HepG2 (cell line): Measurements from ENCODE around the gene SALL4. TPM values are rescaled to one million over a fixed set of nuclear protein-coding genes. Genes with fewer than 3 reads are reported as not detected.

Experiments used
- KMT2B ChIP-seq: IDR thresholded peaks from 2 replicates; pipeline ENCODE4 v1.6.1; 2016; ENCODE audit warnings: missing genetic modification reagents, missing compliant biosample characterization
- NR2F6 ChIP-seq, 2 experiments: IDR thresholded peaks; 2 replicates each; pipeline ENCODE4 v1.6.1; 2016; ENCODE audit warnings: antibody characterized with exemption in 1 of 2, mild to moderate bottlenecking in 1 of 2
- PAWR ChIP-seq: sonication (generic); formaldehyde crosslinking; IDR thresholded peaks from 2 replicates; pipeline ENCODE4 v1.4.0; 2020; ENCODE audit warnings: missing genetic modification reagents, mild to moderate bottlenecking, borderline replicate concordance
- REXO4 ChIP-seq: sonication (generic); formaldehyde crosslinking; IDR thresholded peaks from 2 replicates; pipeline ENCODE4 v1.8.0; 2022; ENCODE audit warnings: missing genetic modification reagents, mild to moderate bottlenecking, borderline replicate concordance
- SMARCE1 ChIP-seq: fragments of 450-650 bp; IDR thresholded peaks from 2 replicates; pipeline ENCODE4 v1.6.1; 2017; ENCODE audit warnings: borderline replicate concordance
- SMC3 ChIP-seq: IDR thresholded peaks from 2 replicates; pipeline ENCODE4 v1.6.1; 2011; ENCODE audit warnings: low read length, improper control_type of control experiment
- ZFP62 ChIP-seq: sonication (generic); formaldehyde crosslinking; IDR thresholded peaks from 2 replicates; pipeline ENCODE4 v1.4.0; 2020; ENCODE audit warnings: missing genetic modification reagents
- ZMAT5 ChIP-seq: sonication (generic); formaldehyde crosslinking; IDR thresholded peaks from 2 replicates; pipeline ENCODE4 v1.5.0; 2020; ENCODE audit warnings: mild to moderate bottlenecking, low read depth, missing genetic modification reagents, borderline replicate concordance
- ZNF138 ChIP-seq: sonication (generic); formaldehyde crosslinking; IDR thresholded peaks from 2 replicates; pipeline ENCODE4 v1.5.0; 2020; ENCODE audit warnings: mild to moderate bottlenecking, low read depth, missing genetic modification reagents
- ZNF335 ChIP-seq: sonication (generic); formaldehyde crosslinking; IDR thresholded peaks from 2 replicates; pipeline ENCODE4 v1.4.0; 2020; ENCODE audit warnings: missing genetic modification reagents
- ZNF441 ChIP-seq: sonication (generic); formaldehyde crosslinking; IDR thresholded peaks from 2 replicates; pipeline ENCODE4 v1.7.0; 2021; ENCODE audit warnings: missing genetic modification reagents, borderline replicate concordance
- ZNF670 ChIP-seq: sonication (generic); formaldehyde crosslinking; IDR thresholded peaks from 2 replicates; pipeline ENCODE4 v1.8.0; 2022; ENCODE audit warnings: mild to moderate bottlenecking, missing genetic modification reagents, borderline replicate concordance
- polyA plus RNA-seq, 8 experiments: library from polyadenylated mRNA; depleted of rRNA in 3 of 8; stranded (reverse) in 7 of 8; unstranded in 1 of 8; fragments of >200 nt; fragmentation: Illumina TruSeq in 4 of 8; extraction: Trizol in 4 of 8; gene quantifications; 2 replicates each; pipeline versions ENCODE4 v1.2.1 to v1.2.3, GENCODE V29; 2011 to 2016; ENCODE audit warnings: low read depth in 4 of 8, missing spikeins in 1 of 8, mixed read lengths in 1 of 8; ENCODE audit not compliant: insufficient read depth in 1 of 8
- total RNA-seq, 5 experiments: library from RNA; depleted of rRNA; stranded (reverse); fragments of >200 nt; fragmentation: Illumina TruSeq; extraction: Trizol; gene quantifications; 2 replicates each; pipeline ENCODE4 v1.2.3, GENCODE V29; 2016; ENCODE audit warnings: low read depth in 1 of 5
- TF ChIP-seq, protein P1 (sequence below): sonication (generic); formaldehyde crosslinking; IDR thresholded peaks from 2 replicates; pipeline ENCODE4 v1.5.0; 2020; ENCODE audit warnings: mild to moderate bottlenecking, missing genetic modification reagents, moderate library complexity
- TF ChIP-seq, protein P2 (sequence below): sonication (generic); formaldehyde crosslinking; IDR thresholded peaks from 2 replicates; pipeline ENCODE4 v1.4.0; 2020; ENCODE audit warnings: missing genetic modification reagents, mild to moderate bottlenecking, borderline replicate concordance

The SALL4 gene
- total and polyA plus RNA-seq, 2 of the 13 experiments (the other 11 are each of a cell fraction or from before 2014, with no cell fraction given): 0.33 to 1.8 TPM

- no peak for TF ChIP-seq REXO4 (CRISPR knock-in tag)
- TF ChIP-seq SMARCE1: no peak
- TF ChIP-seq NR2F6 (IDR thresholded peaks at IDR 0.05): peak; percentile 48; the same call in 1 of the 2 replicates
- TF ChIP-seq NR2F6 (CRISPR knock-in tag; IDR thresholded peaks at IDR 0.05): no peak
- TF ChIP-seq, protein P1, sequence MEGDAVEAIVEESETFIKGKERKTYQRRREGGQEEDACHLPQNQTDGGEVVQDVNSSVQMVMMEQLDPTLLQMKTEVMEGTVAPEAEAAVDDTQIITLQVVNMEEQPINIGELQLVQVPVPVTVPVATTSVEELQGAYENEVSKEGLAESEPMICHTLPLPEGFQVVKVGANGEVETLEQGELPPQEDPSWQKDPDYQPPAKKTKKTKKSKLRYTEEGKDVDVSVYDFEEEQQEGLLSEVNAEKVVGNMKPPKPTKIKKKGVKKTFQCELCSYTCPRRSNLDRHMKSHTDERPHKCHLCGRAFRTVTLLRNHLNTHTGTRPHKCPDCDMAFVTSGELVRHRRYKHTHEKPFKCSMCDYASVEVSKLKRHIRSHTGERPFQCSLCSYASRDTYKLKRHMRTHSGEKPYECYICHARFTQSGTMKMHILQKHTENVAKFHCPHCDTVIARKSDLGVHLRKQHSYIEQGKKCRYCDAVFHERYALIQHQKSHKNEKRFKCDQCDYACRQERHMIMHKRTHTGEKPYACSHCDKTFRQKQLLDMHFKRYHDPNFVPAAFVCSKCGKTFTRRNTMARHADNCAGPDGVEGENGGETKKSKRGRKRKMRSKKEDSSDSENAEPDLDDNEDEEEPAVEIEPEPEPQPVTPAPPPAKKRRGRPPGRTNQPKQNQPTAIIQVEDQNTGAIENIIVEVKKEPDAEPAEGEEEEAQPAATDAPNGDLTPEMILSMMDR (CRISPR knock-in tag): 0 out of 2 replicates have a peak, but pooled peaks have one; percentile 29
- no peak for TF ChIP-seq ZNF441 (CRISPR knock-in tag)
- TF ChIP-seq ZMAT5 (CRISPR knock-in tag): no peak
- 0 out of 2 replicates have a peak, but pooled peaks have one; percentile 21 for TF ChIP-seq ZFP62 (CRISPR knock-in tag)
- no peak for TF ChIP-seq ZNF335 (CRISPR knock-in tag)
- TF ChIP-seq, protein P2, sequence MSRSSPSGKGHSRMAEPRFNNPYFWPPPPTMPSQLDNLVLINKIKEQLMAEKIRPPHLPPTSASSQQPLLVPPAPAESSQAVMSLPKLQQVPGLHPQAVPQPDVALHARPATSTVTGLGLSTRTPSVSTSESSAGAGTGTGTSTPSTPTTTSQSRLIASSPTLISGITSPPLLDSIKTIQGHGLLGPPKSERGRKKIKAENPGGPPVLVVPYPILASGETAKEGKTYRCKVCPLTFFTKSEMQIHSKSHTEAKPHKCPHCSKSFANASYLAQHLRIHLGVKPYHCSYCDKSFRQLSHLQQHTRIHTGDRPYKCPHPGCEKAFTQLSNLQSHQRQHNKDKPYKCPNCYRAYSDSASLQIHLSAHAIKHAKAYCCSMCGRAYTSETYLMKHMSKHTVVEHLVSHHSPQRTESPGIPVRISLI (CRISPR knock-in tag): no peak
- TF ChIP-seq ZNF670: 0 out of 2 replicates have a peak, but pooled peaks have one; percentile 63
- TF ChIP-seq ZNF138 (CRISPR knock-in tag): no peak
- TF ChIP-seq SMC3: peak; percentile 39; the same call in 1 of the 2 replicates
- TF ChIP-seq KMT2B (CRISPR knock-in tag): 0 out of 2 replicates have a peak, but pooled peaks have one; percentile 8
- TF ChIP-seq PAWR (CRISPR knock-in tag): no peak
These were observed 8.1 kb upstream of the SALL4 start (continued) for GRCh38 chr20:51810155-51811041.
